ENCODE results near the gene UCHL1.
A peak's percentile ranks its signal among the peaks of the same experiment; 100 is the strongest.

The UCHL1 gene

GRCh38 chr4:41256740-41257256 lies at the start of gene UCHL1:
TSS of gene UCHL1 (plus strand) at chr4:41256928. CDS start at chr4:41256977, 49 bp downstream.
- peak within 1 kb of the TSS; percentile 66 for H3K4me3 Mint-ChIP-seq
- peaks cover 5% of the 10 kb centered on the region for H3K4me1 Mint-ChIP-seq
- H3K9me3 Mint-ChIP-seq: peaks cover 1% of the 10 kb centered on the region
- no peaks in the 10 kb centered on the region for H3K36me3 Mint-ChIP-seq
- DNase-seq (ENCODE audit: low spot score in 2 of 2): no peak
- peaks cover 20% of the 10 kb centered on the region for H3K27me3 Mint-ChIP-seq
- ATAC-seq (ENCODE audit: low read depth): no peak
- H3K27ac Mint-ChIP-seq: no peak within 1 kb of the TSS

GRCh38 chr4:41207291-41207831 lies 49.4 kb upstream of the UCHL1 start:
- no peak for ATAC-seq (ENCODE audit: low read depth)
- no peak overlapping the region for H3K27ac Mint-ChIP-seq
- no peaks in the 10 kb centered on the region for H3K36me3 Mint-ChIP-seq
- DNase-seq (ENCODE audit: low spot score in 2 of 2): no peak
- H3K4me3 Mint-ChIP-seq: no peak overlapping the region
- peaks cover 10% of the 10 kb centered on the region for H3K27me3 Mint-ChIP-seq
- no peaks in the 10 kb centered on the region for H3K4me1 Mint-ChIP-seq
- no peaks in the 10 kb centered on the region for H3K9me3 Mint-ChIP-seq

DNA sequence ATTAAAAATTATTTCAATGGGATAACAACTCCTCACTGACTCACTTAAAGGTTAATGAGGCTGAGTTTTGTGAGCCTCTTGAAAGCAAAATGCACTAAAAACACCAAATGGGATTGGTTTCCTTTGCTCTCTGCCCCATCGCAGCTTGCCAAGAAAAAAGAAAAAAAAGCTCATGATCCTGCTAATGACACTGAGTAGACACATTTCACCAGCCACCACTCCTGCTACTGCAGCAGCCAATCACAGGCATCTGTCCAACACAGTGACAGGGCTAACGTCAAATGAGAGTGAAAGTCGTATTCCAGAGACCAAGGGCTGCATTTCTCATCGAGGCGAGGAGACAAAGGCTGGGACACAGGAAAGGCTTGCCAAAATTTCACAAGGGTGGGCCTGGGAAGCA lies 47.5 kb upstream of the UCHL1 start:
- no peaks in the 10 kb centered on the region for H3K9me3 Mint-ChIP-seq
- H3K4me3 Mint-ChIP-seq: no peak overlapping the region
- DNase-seq (ENCODE audit: low spot score in 2 of 2) (no peak), ATAC-seq (ENCODE audit: low read depth) (no peak)
- no peaks in the 10 kb centered on the region for H3K36me3 Mint-ChIP-seq
- peaks cover 14% of the 10 kb centered on the region for H3K27me3 Mint-ChIP-seq
- H3K4me1 Mint-ChIP-seq: peaks cover 5% of the 10 kb centered on the region
- no peak overlapping the region for H3K27ac Mint-ChIP-seq

- no peak overlapping the region for H3K4me3 Mint-ChIP-seq
- no peaks in the 10 kb centered on the region for H3K36me3 Mint-ChIP-seq
- H3K27me3 Mint-ChIP-seq: peaks cover 16% of the 10 kb centered on the region
- H3K9me3 Mint-ChIP-seq: no peaks in the 10 kb centered on the region
- H3K27ac Mint-ChIP-seq: no peak overlapping the region
- ATAC-seq (ENCODE audit: low read depth) (no peak), DNase-seq (ENCODE audit: low spot score in 2 of 2) (no peak)
- peaks cover 7% of the 10 kb centered on the region for H3K4me1 Mint-ChIP-seq
These were observed 46.8 kb upstream of the UCHL1 start for GRCh38 chr4:41209901-41210300.

- DNase-seq (ENCODE audit: low spot score in 2 of 2) (no peak), ATAC-seq (ENCODE audit: low read depth) (no peak)
- no peaks in the 10 kb centered on the region for H3K9me3 Mint-ChIP-seq
- H3K27ac Mint-ChIP-seq: no peak overlapping the region
- no peak overlapping the region for H3K4me3 Mint-ChIP-seq
- no peaks in the 10 kb centered on the region for H3K36me3 Mint-ChIP-seq
- H3K4me1 Mint-ChIP-seq: peaks cover 15% of the 10 kb centered on the region
- peaks cover 20% of the 10 kb centered on the region for H3K27me3 Mint-ChIP-seq
These were observed 44.6 kb upstream of the UCHL1 start for GRCh38 chr4:41211951-41212615.

- H3K27me3 Mint-ChIP-seq: peaks cover 20% of the 10 kb centered on the region
- peaks cover 15% of the 10 kb centered on the region for H3K4me1 Mint-ChIP-seq
- no peak overlapping the region for H3K27ac Mint-ChIP-seq
- no peaks in the 10 kb centered on the region for H3K9me3 Mint-ChIP-seq
- no peak for DNase-seq (ENCODE audit: low spot score in 2 of 2)
- no peaks in the 10 kb centered on the region for H3K36me3 Mint-ChIP-seq
- H3K4me3 Mint-ChIP-seq: peak overlapping the region; percentile 11
- ATAC-seq (ENCODE audit: low read depth): peak; percentile 21
These were observed 44.0 kb upstream of the UCHL1 start for GRCh38 chr4:41212616-41213203.

GRCh38 chr4:41213625-41214135 lies 43.0 kb upstream of the UCHL1 start:
- Mint-ChIP-seq H3K9me3 (no peaks in the 10 kb centered on the region), H3K4me3 (peak overlapping the region; percentile 75), H3K27ac (no peak overlapping the region), H3K4me1 (peaks cover 15% of the 10 kb centered on the region), H3K27me3 (peaks cover 15% of the 10 kb centered on the region), H3K36me3 (no peaks in the 10 kb centered on the region)
- ATAC-seq (ENCODE audit: low read depth) (no peak), DNase-seq (ENCODE audit: low spot score in 2 of 2) (peak in 1 of 2 donors; percentile 15)

DNA sequence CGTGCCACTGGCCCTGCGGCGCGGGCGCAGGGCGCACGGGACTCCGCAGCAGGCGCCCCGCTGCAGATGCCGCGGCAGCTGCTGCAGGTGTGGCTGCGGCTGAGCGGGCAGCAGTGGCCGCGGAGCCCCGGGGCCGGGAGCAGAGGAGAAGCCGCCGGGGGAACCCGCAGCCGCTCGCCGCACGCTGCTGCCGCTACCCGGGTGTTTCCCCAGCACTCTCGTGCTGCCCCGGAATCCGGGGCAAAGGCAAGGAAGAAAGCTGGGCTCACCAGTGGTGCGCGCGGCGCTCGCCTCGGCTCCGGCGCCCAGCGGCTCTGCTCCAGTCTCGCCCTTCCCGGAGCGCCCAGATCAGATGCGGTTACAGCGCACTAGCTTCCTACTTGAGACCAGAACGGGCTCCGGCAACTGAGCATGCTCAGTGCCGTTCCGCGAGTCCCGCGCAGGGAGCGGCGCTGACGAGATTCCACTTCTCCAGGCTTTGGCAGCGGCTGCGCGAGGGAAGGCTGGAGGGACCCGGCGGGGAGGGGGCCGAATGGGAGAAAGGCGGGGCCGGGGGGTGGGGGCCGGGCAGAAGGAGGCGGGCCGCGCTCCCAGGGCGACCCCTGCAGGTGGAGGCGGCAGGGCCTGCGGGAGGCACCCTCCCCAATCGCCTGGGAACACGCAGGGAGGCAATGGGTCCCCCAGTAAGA lies 42.4 kb upstream of the UCHL1 start, which contains the start of gene APBB2:
Gene APBB2 (minus strand): TSS at position 407 of the 689 bp plus-strand sequence. CDS start 181,288 bp downstream, outside the sequence.
- H3K27me3 Mint-ChIP-seq: peaks cover 13% of the 10 kb centered on the region
- peaks cover 15% of the 10 kb centered on the region for H3K4me1 Mint-ChIP-seq
- H3K9me3 Mint-ChIP-seq: no peaks in the 10 kb centered on the region
- H3K27ac Mint-ChIP-seq: no peak within 1 kb of the TSS
- H3K4me3 Mint-ChIP-seq: peak within 1 kb of the TSS; percentile 75
- no peaks in the 10 kb centered on the region for H3K36me3 Mint-ChIP-seq
- DNase-seq (ENCODE audit: low spot score in 2 of 2): peak; percentile 3 to 34
- ATAC-seq (ENCODE audit: low read depth): peak; percentile 59

DNA sequence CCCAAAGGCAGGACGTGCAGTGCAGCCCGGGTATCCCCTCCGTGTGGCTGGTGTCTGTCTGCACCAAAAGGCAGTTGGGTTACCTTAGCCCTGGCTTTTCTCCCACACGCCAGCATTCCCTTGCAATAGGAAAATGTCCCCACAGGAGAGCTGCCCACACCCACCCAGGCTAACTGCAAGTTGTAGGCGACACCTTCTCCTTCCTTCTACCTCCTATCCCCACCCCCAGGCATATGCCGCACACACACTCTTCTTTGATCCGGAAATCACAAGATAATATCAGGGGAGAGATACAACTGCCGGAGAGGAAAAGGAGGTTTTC lies 41.9 kb upstream of the UCHL1 start:
- peaks cover 15% of the 10 kb centered on the region for H3K4me1 Mint-ChIP-seq
- ATAC-seq (ENCODE audit: low read depth): no peak
- peak overlapping the region; percentile 64 for H3K4me3 Mint-ChIP-seq
- H3K36me3 Mint-ChIP-seq: no peaks in the 10 kb centered on the region
- H3K9me3 Mint-ChIP-seq: no peaks in the 10 kb centered on the region
- no peak overlapping the region for H3K27ac Mint-ChIP-seq
- H3K27me3 Mint-ChIP-seq: peaks cover 15% of the 10 kb centered on the region
- DNase-seq (ENCODE audit: low spot score in 2 of 2): no peak

DNA sequence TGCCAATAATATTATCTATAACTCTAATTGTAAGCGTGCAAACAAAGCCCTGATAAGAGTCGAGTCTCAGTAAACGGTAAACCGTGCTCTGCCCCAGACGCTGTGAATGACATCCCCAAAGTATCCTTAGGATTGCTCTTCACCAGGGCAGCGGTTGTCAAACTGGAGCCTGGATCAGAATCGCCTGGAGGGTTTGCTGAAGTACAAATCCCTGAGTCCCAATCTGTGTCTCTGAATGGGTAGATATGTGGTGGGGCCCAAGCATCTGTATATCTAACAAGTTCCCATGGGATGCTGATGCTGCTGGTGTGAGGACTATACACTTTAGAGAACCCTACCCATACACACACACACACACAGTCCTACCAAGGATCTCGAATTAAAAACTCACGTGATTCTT lies 41.6 kb upstream of the UCHL1 start:
- peak overlapping the region; percentile 64 for H3K4me3 Mint-ChIP-seq
- H3K27me3 Mint-ChIP-seq: peaks cover 19% of the 10 kb centered on the region
- no peak for DNase-seq (ENCODE audit: low spot score in 2 of 2)
- H3K4me1 Mint-ChIP-seq: peaks cover 15% of the 10 kb centered on the region
- no peaks in the 10 kb centered on the region for H3K36me3 Mint-ChIP-seq
- no peak overlapping the region for H3K27ac Mint-ChIP-seq
- no peaks in the 10 kb centered on the region for H3K9me3 Mint-ChIP-seq
- no peak for ATAC-seq (ENCODE audit: low read depth)

- H3K27me3 Mint-ChIP-seq: peaks cover 25% of the 10 kb centered on the region
- H3K36me3 Mint-ChIP-seq: no peaks in the 10 kb centered on the region
- DNase-seq (ENCODE audit: low spot score in 2 of 2): no peak
- H3K27ac Mint-ChIP-seq: no peak overlapping the region
- peaks cover 15% of the 10 kb centered on the region for H3K4me1 Mint-ChIP-seq
- no peaks in the 10 kb centered on the region for H3K9me3 Mint-ChIP-seq
- peak overlapping the region; percentile 53 for H3K4me3 Mint-ChIP-seq
- ATAC-seq (ENCODE audit: low read depth): no peak
These were observed 40.8 kb upstream of the UCHL1 start for GRCh38 chr4:41215969-41216293.

- Mint-ChIP-seq H3K27ac (no peak overlapping the region), H3K4me3 (peak overlapping the region; percentile 78), H3K4me1 (peaks cover 15% of the 10 kb centered on the region), H3K36me3 (no peaks in the 10 kb centered on the region), H3K27me3 (peaks cover 28% of the 10 kb centered on the region), H3K9me3 (no peaks in the 10 kb centered on the region)
- DNase-seq (ENCODE audit: low spot score in 2 of 2) (peak in 1 of 2 donors; percentile 36), ATAC-seq (ENCODE audit: low read depth) (peak; percentile 30)
These were observed 40.3 kb upstream of the UCHL1 start for GRCh38 chr4:41216294-41217019.

- Mint-ChIP-seq H3K36me3 (no peaks in the 10 kb centered on the region), H3K27me3 (peaks cover 28% of the 10 kb centered on the region), H3K9me3 (no peaks in the 10 kb centered on the region), H3K4me1 (peaks cover 15% of the 10 kb centered on the region), H3K27ac (no peak overlapping the region), H3K4me3 (peak overlapping the region; percentile 78)
- DNase-seq (ENCODE audit: low spot score in 2 of 2) (no peak), ATAC-seq (ENCODE audit: low read depth) (no peak)
These were observed 39.8 kb upstream of the UCHL1 start for GRCh38 chr4:41217020-41217333.

GRCh38 chr4:41217374-41217773 lies 39.4 kb upstream of the UCHL1 start:
- H3K36me3 Mint-ChIP-seq: no peaks in the 10 kb centered on the region
- H3K4me1 Mint-ChIP-seq: peaks cover 15% of the 10 kb centered on the region
- H3K9me3 Mint-ChIP-seq: no peaks in the 10 kb centered on the region
- DNase-seq (ENCODE audit: low spot score in 2 of 2) (no peak), ATAC-seq (ENCODE audit: low read depth) (no peak)
- peaks cover 28% of the 10 kb centered on the region for H3K27me3 Mint-ChIP-seq
- no peak overlapping the region for H3K4me3 Mint-ChIP-seq
- no peak overlapping the region for H3K27ac Mint-ChIP-seq

Data from memory B cell (primary cell).